HG03521 (cell line): ENCODE results near the gene FIP1L1.
"Not testable (repeated sequence)": the region's sequence is repeated elsewhere in the genome, so short reads cannot be mapped to it uniquely, and the experiment has no call there.

ENCODE experiments used
- ATAC-seq: cut with Tn5 transposase; IDR thresholded peaks from one replicate; pipeline ENCODE4 v1.9.1; 2021; ENCODE audit warnings: mild to moderate bottlenecking, moderate library complexity; ENCODE audit not compliant: unreplicated experiment

FIP1L1 gene

GRCh38 chr4:53377319-53378170 is at the start of gene FIP1L1:
Gene FIP1L1 (plus strand): TSS chr4:53377641. CDS start chr4:53377839, 198 bp downstream.
- ATAC-seq: peak; percentile 85

GRCh38 chr4:53334916-53335315 is 42.5 kb upstream of the FIP1L1 start:
- ATAC-seq: not testable (repeated sequence)

GRCh38 chr4:53340145-53340544 is 37.3 kb upstream of the FIP1L1 start:
- ATAC-seq: not testable (repeated sequence)

GRCh38 chr4:53346392-53346791 is 31.0 kb upstream of the FIP1L1 start:
- ATAC-seq: not testable (repeated sequence)

GRCh38 chr4:53346920-53347852 is 30.3 kb upstream of the FIP1L1 start:
- no peak for ATAC-seq

GRCh38 chr4:53348046-53348445 is 29.4 kb upstream of the FIP1L1 start:
- ATAC-seq: no peak

GRCh38 chr4:53349091-53349491 is 28.4 kb upstream of the FIP1L1 start:
- ATAC-seq: no peak

- no peak for ATAC-seq
Observed at GRCh38 chr4:53354012-53354722, 23.3 kb upstream of the FIP1L1 start.

- ATAC-seq: no peak
Observed at GRCh38 chr4:53355930-53356521, 21.4 kb upstream of the FIP1L1 start.

GRCh38 chr4:53361451-53361850 is 16.0 kb upstream of the FIP1L1 start:
- no peak for ATAC-seq

GRCh38 chr4:53362093-53362492 is 15.3 kb upstream of the FIP1L1 start:
- no peak for ATAC-seq

GRCh38 chr4:53364624-53365023 is 12.8 kb upstream of the FIP1L1 start:
- no peak for ATAC-seq

GRCh38 chr4:53365121-53365485 is 12.3 kb upstream of the FIP1L1 start:
- no peak for ATAC-seq

- peak; percentile 95 for ATAC-seq
Observed at GRCh38 chr4:53365486-53366300, 11.7 kb upstream of the FIP1L1 start, which contains the start of gene SCFD2. Gene SCFD2 (minus strand): TSS chr4:53366061.

- no peak for ATAC-seq
Observed at GRCh38 chr4:53366301-53366716, 11.1 kb upstream of the FIP1L1 start.

GRCh38 chr4:53367721-53368120 is 9.7 kb upstream of the FIP1L1 start:
- ATAC-seq: no peak

GRCh38 chr4:53371049-53371448 is 6.4 kb upstream of the FIP1L1 start:
- no peak for ATAC-seq

- ATAC-seq: no peak
Observed at GRCh38 chr4:53371843-53372521, 5.5 kb upstream of the FIP1L1 start.

- no peak for ATAC-seq
Observed at GRCh38 chr4:53374777-53375258, 2.6 kb upstream of the FIP1L1 start.
